GM19239 (cell line): Measurements from ENCODE around the gene ZNF616.

Source experiments
- DNase-seq: peaks from one replicate; pipeline ENCODE4 v3.0.0; 2011; ENCODE audit warnings: low spot score; ENCODE audit not compliant: insufficient read length
- FAIRE-seq: peaks from 2 replicates; lab custom pipeline; 2011; peaks lifted over from hg19 to GRCh38; lab: Jason Lieb, UNC

The ZNF616 gene

GRCh38 chr19:52139252-52140031 lies at the start of gene ZNF616:
Gene ZNF616, minus strand, starts transcription at chr19:52139938. Its CDS starts 9,426 bp downstream, at chr19:52130512.
- peak; percentile 48 for DNase-seq
- peak; percentile 96 for FAIRE-seq

GRCh38 chr19:52188822-52189734 lies 49.3 kb upstream of the ZNF616 start:
- DNase-seq (no peak), FAIRE-seq (no peak)

- DNase-seq: no peak
- no peak for FAIRE-seq
Measured at GRCh38 chr19:52187407-52187806, 47.7 kb upstream of the ZNF616 start.

GRCh38 chr19:52176574-52176973 lies 36.8 kb upstream of the ZNF616 start:
- DNase-seq: no peak
- no peak for FAIRE-seq

GRCh38 chr19:52172347-52172746 lies 32.6 kb upstream of the ZNF616 start:
- FAIRE-seq: no peak
- no peak for DNase-seq

GRCh38 chr19:52171321-52172169 lies 31.8 kb upstream of the ZNF616 start, which contains the start of gene ZNF836:
Gene ZNF836, minus strand, starts transcription at chr19:52171621. Its CDS starts 3,549 bp downstream, at chr19:52168072.
- FAIRE-seq (peak; percentile 95), DNase-seq (peak; percentile 79)

GRCh38 chr19:52170863-52171320 lies 31.2 kb upstream of the ZNF616 start:
- FAIRE-seq: no peak
- peak; percentile 37 for DNase-seq

- no peak for DNase-seq
Measured at GRCh38 chr19:52170304-52170703, 30.6 kb upstream of the ZNF616 start.

GRCh38 chr19:52155596-52156359 lies 16.0 kb upstream of the ZNF616 start:
- FAIRE-seq: no peak
- DNase-seq: no peak

More at GRCh38 chr19:52170304-52170703, 30.6 kb upstream of the ZNF616 start:
- FAIRE-seq: no peak

GRCh38 chr19:52148256-52148655 lies 8.5 kb upstream of the ZNF616 start:
- no peak for FAIRE-seq

GRCh38 chr19:52142001-52142595 lies 2.4 kb upstream of the ZNF616 start:
- no peak for DNase-seq
- FAIRE-seq: no peak

More at GRCh38 chr19:52148256-52148655, 8.5 kb upstream of the ZNF616 start:
- no peak for DNase-seq

GRCh38 chr19:52141203-52141602 lies 1.5 kb upstream of the ZNF616 start:
- DNase-seq (no peak), FAIRE-seq (no peak)

GRCh38 chr19:52140032-52140710 lies 433 bp upstream of the ZNF616 start:
- DNase-seq (peak; percentile 73), FAIRE-seq (no peak)

GRCh38 chr19:52138983-52139251 lies 821 bp downstream of the ZNF616 start:
- FAIRE-seq (no peak), DNase-seq (no peak)

- FAIRE-seq: no peak
- peak; percentile 7 for DNase-seq
Measured at GRCh38 chr19:52138278-52138982, 1.3 kb downstream of the ZNF616 start.

GRCh38 chr19:52120286-52120685 lies 19.5 kb downstream of the ZNF616 start:
- no peak for FAIRE-seq

GRCh38 chr19:52115526-52116053 lies 24.1 kb downstream of the ZNF616 start:
- FAIRE-seq: no peak

More at GRCh38 chr19:52120286-52120685, 19.5 kb downstream of the ZNF616 start:
- DNase-seq: no peak

GRCh38 chr19:52114691-52115090 lies 25.0 kb downstream of the ZNF616 start:
- no peak for FAIRE-seq
- DNase-seq: no peak

More at GRCh38 chr19:52115526-52116053, 24.1 kb downstream of the ZNF616 start:
- DNase-seq: no peak
